Measurements from ENCODE around the gene MOGAT1.

MOGAT1 gene

DNA sequence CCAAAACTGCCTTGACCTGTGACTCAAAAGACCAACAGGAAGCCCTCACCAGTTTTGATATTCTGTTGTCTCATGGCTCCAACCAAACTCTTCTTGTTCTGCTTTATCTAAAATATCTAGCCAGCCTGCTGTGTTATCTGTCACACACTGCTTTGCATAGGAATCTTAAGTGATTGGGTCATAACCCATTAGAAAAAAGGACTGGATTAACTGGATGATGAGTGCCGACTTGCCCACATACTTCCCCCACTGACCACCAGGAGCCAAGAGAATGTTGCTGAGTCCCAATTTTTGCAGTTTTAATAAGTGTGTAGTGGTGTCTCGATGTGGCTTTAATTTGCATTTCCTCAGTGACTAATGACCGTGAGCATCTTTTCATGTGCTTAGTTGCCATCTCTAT, 6.5 kb downstream of the MOGAT1 start:
- CTCF ChIA-PET = interaction anchor here (4.4 kb wide), 1 partner anchor 11 kb away, joined by 37 read pairs; no protein-coding TSS in a partner anchor
- H3K27ac ChIP-seq (ENCODE audit: extremely low read depth, low read depth, low read length) = no peak overlapping the region
- H3K9me3 ChIP-seq (ENCODE audit: control insufficient read depth, insufficient read depth, low read depth, low read length) = no peaks in the 10 kb centered on the region
- POLR2A ChIA-PET = interaction anchor here (0.6 kb wide), 1 partner anchor 28 kb away, joined by 3 read pairs; no protein-coding TSS in a partner anchor
- TF ChIP-seq, protein P1, sequence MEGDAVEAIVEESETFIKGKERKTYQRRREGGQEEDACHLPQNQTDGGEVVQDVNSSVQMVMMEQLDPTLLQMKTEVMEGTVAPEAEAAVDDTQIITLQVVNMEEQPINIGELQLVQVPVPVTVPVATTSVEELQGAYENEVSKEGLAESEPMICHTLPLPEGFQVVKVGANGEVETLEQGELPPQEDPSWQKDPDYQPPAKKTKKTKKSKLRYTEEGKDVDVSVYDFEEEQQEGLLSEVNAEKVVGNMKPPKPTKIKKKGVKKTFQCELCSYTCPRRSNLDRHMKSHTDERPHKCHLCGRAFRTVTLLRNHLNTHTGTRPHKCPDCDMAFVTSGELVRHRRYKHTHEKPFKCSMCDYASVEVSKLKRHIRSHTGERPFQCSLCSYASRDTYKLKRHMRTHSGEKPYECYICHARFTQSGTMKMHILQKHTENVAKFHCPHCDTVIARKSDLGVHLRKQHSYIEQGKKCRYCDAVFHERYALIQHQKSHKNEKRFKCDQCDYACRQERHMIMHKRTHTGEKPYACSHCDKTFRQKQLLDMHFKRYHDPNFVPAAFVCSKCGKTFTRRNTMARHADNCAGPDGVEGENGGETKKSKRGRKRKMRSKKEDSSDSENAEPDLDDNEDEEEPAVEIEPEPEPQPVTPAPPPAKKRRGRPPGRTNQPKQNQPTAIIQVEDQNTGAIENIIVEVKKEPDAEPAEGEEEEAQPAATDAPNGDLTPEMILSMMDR (tag by site-specific recombination; IDR thresholded peaks at IDR 0.05) = no peak
- TF ChIP-seq, protein P2, sequence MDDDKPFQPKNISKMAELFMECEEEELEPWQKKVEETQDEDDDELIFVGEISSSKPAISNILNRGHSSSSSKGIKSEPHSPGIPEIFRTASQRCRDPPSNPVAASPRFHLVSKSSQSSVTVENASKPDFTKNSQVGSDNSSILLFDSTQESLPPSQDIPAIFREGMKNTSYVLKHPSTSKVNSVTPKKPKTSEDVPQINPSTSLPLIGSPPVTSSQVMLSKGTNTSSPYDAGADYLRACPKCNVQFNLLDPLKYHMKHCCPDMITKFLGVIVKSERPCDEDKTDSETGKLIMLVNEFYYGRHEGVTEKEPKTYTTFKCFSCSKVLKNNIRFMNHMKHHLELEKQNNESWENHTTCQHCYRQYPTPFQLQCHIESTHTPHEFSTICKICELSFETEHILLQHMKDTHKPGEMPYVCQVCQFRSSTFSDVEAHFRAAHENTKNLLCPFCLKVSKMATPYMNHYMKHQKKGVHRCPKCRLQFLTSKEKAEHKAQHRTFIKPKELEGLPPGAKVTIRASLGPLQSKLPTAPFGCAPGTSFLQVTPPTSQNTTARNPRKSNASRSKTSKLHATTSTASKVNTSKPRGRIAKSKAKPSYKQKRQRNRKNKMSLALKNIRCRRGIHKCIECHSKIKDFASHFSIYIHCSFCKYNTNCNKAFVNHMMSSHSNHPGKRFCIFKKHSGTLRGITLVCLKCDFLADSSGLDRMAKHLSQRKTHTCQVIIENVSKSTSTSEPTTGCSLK (tag by site-specific recombination; IDR thresholded peaks at IDR 0.05) = no peak
- TF ChIP-seq, protein P3, sequence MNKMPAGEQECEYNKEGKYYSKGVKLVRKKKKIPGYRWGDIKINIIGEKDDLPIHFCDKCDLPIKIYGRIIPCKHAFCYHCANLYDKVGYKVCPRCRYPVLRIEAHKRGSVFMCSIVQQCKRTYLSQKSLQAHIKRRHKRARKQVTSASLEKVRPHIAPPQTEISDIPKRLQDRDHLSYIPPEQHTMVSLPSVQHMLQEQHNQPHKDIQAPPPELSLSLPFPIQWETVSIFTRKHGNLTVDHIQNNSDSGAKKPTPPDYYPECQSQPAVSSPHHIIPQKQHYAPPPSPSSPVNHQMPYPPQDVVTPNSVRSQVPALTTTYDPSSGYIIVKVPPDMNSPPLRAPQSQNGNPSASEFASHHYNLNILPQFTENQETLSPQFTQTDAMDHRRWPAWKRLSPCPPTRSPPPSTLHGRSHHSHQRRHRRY (tag by site-specific recombination; IDR thresholded peaks at IDR 0.05) = no peak
- TF ChIP-seq, protein P4, sequence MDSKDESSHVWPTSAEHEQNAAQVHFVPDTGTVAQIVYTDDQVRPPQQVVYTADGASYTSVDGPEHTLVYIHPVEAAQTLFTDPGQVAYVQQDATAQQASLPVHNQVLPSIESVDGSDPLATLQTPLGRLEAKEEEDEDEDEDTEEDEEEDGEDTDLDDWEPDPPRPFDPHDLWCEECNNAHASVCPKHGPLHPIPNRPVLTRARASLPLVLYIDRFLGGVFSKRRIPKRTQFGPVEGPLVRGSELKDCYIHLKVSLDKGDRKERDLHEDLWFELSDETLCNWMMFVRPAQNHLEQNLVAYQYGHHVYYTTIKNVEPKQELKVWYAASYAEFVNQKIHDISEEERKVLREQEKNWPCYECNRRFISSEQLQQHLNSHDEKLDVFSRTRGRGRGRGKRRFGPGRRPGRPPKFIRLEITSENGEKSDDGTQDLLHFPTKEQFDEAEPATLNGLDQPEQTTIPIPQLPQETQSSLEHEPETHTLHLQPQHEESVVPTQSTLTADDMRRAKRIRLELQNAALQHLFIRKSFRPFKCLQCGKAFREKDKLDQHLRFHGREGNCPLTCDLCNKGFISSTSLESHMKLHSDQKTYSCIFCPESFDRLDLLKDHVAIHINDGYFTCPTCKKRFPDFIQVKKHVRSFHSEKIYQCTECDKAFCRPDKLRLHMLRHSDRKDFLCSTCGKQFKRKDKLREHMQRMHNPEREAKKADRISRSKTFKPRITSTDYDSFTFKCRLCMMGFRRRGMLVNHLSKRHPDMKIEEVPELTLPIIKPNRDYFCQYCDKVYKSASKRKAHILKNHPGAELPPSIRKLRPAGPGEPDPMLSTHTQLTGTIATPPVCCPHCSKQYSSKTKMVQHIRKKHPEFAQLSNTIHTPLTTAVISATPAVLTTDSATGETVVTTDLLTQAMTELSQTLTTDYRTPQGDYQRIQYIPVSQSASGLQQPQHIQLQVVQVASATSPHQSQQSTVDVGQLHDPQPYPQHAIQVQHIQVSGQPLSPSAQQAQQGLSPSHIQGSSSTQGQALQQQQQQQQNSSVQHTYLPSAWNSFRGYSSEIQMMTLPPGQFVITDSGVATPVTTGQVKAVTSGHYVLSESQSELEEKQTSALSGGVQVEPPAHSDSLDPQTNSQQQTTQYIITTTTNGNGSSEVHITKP (tag by site-specific recombination; IDR thresholded peaks at IDR 0.05) = no peak
- no peak for TF ChIP-seq ZIC2 (tag by site-specific recombination; IDR thresholded peaks at IDR 0.05)
- TF ChIP-seq SP3 (tag by site-specific recombination; IDR thresholded peaks at IDR 0.05) = no peak
- no peak overlapping the region for H3K4me3 ChIP-seq (ENCODE audit: low read depth, low read length)
- H3K36me3 ChIP-seq (ENCODE audit: control insufficient read depth in 2 of 2, insufficient read depth in 1 of 2, low read length in 2 of 2) = no peaks in the 10 kb centered on the region
- no peaks in the 10 kb centered on the region for H3K4me1 ChIP-seq (ENCODE audit: control insufficient read depth, insufficient read depth, low read length)

DNA sequence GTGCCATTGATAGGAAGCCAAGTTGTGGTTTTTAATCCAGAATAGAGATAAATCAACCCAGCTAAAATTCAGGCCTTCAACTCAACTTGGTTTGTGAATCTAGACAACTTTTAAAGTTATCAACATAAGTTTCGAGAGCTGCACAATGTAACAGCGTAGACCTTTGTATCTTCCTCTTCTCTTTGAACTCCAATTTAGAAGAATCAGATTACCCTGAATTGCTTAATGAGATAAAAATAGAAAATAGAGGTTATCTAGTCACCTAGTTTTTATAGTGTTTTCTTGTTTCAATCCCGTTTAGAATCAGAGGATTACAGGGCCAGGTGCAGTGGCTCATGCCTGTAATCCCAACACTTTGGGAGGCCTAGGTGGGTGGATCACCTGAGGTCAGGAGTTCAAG, 12.3 kb downstream of the MOGAT1 start:
- TF ChIP-seq ZNF707 (tag by site-specific recombination; IDR thresholded peaks at IDR 0.05) (no peak), GLI4 (tag by site-specific recombination; IDR thresholded peaks at IDR 0.05) (no peak), ZNF510 (tag by site-specific recombination; IDR thresholded peaks at IDR 0.05; ENCODE audit: insufficient replicate concordance) (no peak), ZFHX2 (tag by site-specific recombination; conservative IDR thresholded peaks at IDR 0.05) (no peak)
- TF ChIP-seq, protein P5, sequence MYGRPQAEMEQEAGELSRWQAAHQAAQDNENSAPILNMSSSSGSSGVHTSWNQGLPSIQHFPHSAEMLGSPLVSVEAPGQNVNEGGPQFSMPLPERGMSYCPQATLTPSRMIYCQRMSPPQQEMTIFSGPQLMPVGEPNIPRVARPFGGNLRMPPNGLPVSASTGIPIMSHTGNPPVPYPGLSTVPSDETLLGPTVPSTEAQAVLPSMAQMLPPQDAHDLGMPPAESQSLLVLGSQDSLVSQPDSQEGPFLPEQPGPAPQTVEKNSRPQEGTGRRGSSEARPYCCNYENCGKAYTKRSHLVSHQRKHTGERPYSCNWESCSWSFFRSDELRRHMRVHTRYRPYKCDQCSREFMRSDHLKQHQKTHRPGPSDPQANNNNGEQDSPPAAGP (tag by site-specific recombination; IDR thresholded peaks at IDR 0.05) = no peak
- TF ChIP-seq, protein P6, sequence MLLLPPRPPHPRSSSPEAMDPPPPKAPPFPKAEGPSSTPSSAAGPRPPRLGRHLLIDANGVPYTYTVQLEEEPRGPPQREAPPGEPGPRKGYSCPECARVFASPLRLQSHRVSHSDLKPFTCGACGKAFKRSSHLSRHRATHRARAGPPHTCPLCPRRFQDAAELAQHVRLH (tag by site-specific recombination; IDR thresholded peaks at IDR 0.05) = no peak
- no peaks in the 10 kb centered on the region for H3K36me3 ChIP-seq (ENCODE audit: control insufficient read depth in 2 of 2, insufficient read depth in 1 of 2, low read length in 2 of 2)
- no peaks in the 10 kb centered on the region for H3K9me3 ChIP-seq (ENCODE audit: control insufficient read depth, insufficient read depth, low read depth, low read length)
- no peaks in the 10 kb centered on the region for H3K4me1 ChIP-seq (ENCODE audit: control insufficient read depth, insufficient read depth, low read length)
- ChIA-PET CTCF (no interaction called here), POLR2A (interaction anchor here (0.7 kb wide), 1 partner anchor 179 kb away, joined by 3 read pairs; no protein-coding TSS in a partner anchor)
- no peak overlapping the region for H3K27ac ChIP-seq (ENCODE audit: extremely low read depth, low read depth, low read length)
- H3K4me3 ChIP-seq (ENCODE audit: low read depth, low read length) = no peak overlapping the region

Data from HEK293 (cell line).